Glutamatergic neuron (in vitro differentiated cells): ENCODE data around the gene MAPK8IP3. TPM values are rescaled to one million over a fixed set of nuclear protein-coding genes. Genes with fewer than 3 reads are reported as not detected.

Source experiments
- DNase-seq: peaks from one replicate; pipeline ENCODE4 v3.0.0; 2022
- H3K27ac Mint-ChIP-seq: one replicate; pipeline ENCODE4 v1.8.0; 2020; ENCODE audit warnings: mild to moderate bottlenecking, mixed read lengths, inconsistent platforms; ENCODE audit not compliant: unreplicated experiment
- H3K27me3 Mint-ChIP-seq: one replicate; pipeline ENCODE4 v1.8.0; 2020; ENCODE audit warnings: mild to moderate bottlenecking, moderate library complexity, mixed read lengths, inconsistent platforms; ENCODE audit not compliant: unreplicated experiment
- H3K36me3 Mint-ChIP-seq: one replicate; pipeline ENCODE4 v1.8.0; 2020; ENCODE audit warnings: mild to moderate bottlenecking, mixed read lengths, inconsistent platforms; ENCODE audit not compliant: unreplicated experiment
- H3K4me1 Mint-ChIP-seq: one replicate; pipeline ENCODE4 v1.8.0; 2020; ENCODE audit warnings: mild to moderate bottlenecking, low read depth, mixed read lengths, inconsistent platforms; ENCODE audit not compliant: unreplicated experiment
- H3K4me3 Mint-ChIP-seq: one replicate; pipeline ENCODE4 v1.8.0; 2020; ENCODE audit warnings: mild to moderate bottlenecking, mixed read lengths, inconsistent platforms; ENCODE audit not compliant: unreplicated experiment
- H3K9me3 Mint-ChIP-seq: one replicate; pipeline ENCODE4 v1.8.0; 2020; ENCODE audit warnings: mild to moderate bottlenecking, moderate library complexity, mixed read lengths, inconsistent platforms; ENCODE audit not compliant: unreplicated experiment
- total RNA-seq: library from RNA; stranded (reverse); fragmentation: NEBNext Ultra II Directional; extraction: Animal tissue kit (Norgen Biotek cat#: 25700); gene quantifications from one replicate; pipeline ENCODE4 v1.2.1, GENCODE V29; 2021; ENCODE audit not compliant: unreplicated experiment
- TF ChIP-seq, protein P1 (sequence below): fragments of 200-600 bp; sonication (generic); IDR thresholded peaks from one replicate; pipeline ENCODE4 v1.5.0; 2021; ENCODE audit not compliant: partially characterized antibody, unreplicated experiment

MAPK8IP3 gene
- total RNA-seq, 1 donor from 2014 or later: 281 TPM

DNA sequence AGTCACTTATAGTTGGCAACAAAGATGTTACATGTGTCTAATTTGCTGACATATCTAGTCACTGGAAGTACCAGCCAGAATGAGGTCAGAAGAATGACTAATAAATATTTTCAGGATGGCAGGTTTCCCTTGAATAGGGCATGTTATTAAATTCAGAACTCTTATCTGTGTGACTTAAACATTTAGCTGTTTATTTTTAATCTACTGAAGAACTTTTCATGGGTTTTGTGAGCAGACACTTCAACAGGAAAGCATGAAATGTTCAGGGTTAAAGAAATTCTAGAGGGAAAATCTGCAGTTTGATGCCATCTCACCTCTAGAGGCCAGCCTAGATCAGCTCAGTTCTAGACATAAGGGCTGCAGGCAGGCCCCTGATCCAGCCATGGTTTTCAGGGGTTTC, 14.7 kb upstream of the MAPK8IP3 start:
- H3K4me1 Mint-ChIP-seq: no peaks in the 10 kb centered on the region
- H3K4me3 Mint-ChIP-seq: no peak overlapping the region
- no peak overlapping the region for H3K27ac Mint-ChIP-seq
- TF ChIP-seq, protein P1, sequence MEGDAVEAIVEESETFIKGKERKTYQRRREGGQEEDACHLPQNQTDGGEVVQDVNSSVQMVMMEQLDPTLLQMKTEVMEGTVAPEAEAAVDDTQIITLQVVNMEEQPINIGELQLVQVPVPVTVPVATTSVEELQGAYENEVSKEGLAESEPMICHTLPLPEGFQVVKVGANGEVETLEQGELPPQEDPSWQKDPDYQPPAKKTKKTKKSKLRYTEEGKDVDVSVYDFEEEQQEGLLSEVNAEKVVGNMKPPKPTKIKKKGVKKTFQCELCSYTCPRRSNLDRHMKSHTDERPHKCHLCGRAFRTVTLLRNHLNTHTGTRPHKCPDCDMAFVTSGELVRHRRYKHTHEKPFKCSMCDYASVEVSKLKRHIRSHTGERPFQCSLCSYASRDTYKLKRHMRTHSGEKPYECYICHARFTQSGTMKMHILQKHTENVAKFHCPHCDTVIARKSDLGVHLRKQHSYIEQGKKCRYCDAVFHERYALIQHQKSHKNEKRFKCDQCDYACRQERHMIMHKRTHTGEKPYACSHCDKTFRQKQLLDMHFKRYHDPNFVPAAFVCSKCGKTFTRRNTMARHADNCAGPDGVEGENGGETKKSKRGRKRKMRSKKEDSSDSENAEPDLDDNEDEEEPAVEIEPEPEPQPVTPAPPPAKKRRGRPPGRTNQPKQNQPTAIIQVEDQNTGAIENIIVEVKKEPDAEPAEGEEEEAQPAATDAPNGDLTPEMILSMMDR: no peak
- no peaks in the 10 kb centered on the region for H3K27me3 Mint-ChIP-seq
- peaks cover 6% of the 10 kb centered on the region for H3K36me3 Mint-ChIP-seq
- H3K9me3 Mint-ChIP-seq: no peaks in the 10 kb centered on the region
- no peak for DNase-seq

DNA sequence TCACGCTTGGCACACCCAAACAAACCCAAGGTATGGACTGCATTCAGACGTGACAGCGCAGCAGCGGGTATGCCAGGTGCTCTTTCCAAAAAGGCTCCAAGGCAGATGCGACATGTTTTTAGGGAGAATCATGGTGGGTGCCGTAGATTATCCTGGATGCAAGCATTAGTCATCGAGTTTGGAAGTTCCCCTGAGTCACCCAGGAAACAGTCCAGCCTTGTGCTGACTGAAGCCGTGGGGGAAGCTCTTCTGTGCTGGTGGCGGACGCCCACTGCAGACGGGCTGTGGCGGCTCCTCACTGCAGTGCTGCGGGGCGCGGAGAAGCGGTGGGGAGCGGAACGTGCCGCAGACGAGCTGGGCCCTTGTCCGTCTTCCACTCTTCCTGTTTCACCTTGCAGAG, 14.0 kb upstream of the MAPK8IP3 start:
- Mint-ChIP-seq H3K9me3 (no peaks in the 10 kb centered on the region), H3K36me3 (peaks cover 6% of the 10 kb centered on the region), H3K27me3 (no peaks in the 10 kb centered on the region), H3K4me3 (no peak overlapping the region), H3K4me1 (no peaks in the 10 kb centered on the region), H3K27ac (no peak overlapping the region)
- DNase-seq: no peak
- TF ChIP-seq, protein P1: no peak

DNA sequence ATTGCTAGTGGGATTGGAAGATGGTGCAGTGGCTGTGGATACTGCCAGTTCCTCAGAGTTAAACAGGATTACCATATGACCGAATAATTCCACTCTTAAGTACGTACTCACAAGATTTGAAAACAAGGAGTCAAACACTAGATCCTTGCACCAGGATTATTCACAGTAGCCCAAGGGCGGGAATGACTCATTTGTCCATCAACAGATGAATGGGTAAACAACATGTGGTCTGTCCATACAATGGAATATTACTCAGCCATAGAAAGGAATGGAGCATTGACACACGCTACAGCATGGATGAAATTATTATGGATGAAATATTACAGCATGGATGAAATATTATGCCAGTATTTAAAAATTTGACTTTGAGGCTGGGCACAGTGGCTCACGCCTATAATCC, 9.1 kb upstream of the MAPK8IP3 start:
- Mint-ChIP-seq H3K4me1 (peaks cover 2% of the 10 kb centered on the region), H3K36me3 (peaks cover 10% of the 10 kb centered on the region), H3K9me3 (peaks cover 1% of the 10 kb centered on the region), H3K27ac (no peak overlapping the region), H3K27me3 (no peaks in the 10 kb centered on the region), H3K4me3 (no peak overlapping the region)
- DNase-seq: no peak
- TF ChIP-seq, protein P1: no peak

DNA sequence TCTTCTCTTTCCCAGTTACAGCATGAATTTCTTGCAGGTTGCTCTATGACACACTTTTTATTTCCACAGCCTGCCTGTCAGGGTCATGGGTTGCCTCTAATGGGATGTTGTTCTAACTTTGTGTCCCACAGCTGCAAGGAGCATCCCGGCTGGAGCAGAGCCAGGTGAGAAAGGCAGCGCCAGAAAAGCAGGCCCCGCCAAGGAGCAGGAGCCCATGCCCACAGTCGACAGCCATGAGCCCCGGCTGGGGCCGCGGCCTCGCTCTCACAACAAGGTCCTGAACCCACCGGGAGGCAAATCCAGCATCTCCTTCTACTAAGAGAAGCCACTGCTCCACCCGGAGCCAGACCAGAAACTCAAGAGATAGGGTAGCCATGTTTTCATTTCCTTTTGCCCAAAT, 7.3 kb upstream of the MAPK8IP3 start:
- Mint-ChIP-seq H3K4me3 (no peak overlapping the region), H3K9me3 (peaks cover 1% of the 10 kb centered on the region), H3K27ac (no peak overlapping the region), H3K36me3 (peaks cover 9% of the 10 kb centered on the region), H3K27me3 (no peaks in the 10 kb centered on the region), H3K4me1 (peaks cover 2% of the 10 kb centered on the region)
- TF ChIP-seq, protein P1: no peak
- DNase-seq: no peak

DNA sequence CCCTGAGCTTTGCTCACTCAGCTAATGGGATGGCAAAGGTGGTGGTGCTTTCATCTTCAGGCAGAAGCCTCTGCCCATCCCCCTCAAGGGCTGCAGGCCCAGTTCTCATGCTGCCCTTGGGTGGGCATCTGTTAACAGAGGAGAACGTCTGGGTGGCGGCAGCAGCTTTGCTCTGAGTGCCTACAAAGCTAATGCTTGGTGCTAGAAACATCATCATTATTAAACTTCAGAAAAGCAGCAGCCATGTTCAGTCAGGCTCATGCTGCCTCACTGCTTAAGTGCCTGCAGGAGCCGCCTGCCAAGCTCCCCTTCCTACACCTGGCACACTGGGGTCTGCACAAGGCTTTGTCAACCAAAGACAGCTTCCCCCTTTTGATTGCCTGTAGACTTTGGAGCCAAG, 5.7 kb upstream of the MAPK8IP3 start:
- H3K4me1 Mint-ChIP-seq: peaks cover 4% of the 10 kb centered on the region
- H3K9me3 Mint-ChIP-seq: peaks cover 7% of the 10 kb centered on the region
- H3K36me3 Mint-ChIP-seq: peaks cover 4% of the 10 kb centered on the region
- H3K27ac Mint-ChIP-seq: no peak overlapping the region
- DNase-seq: no peak
- TF ChIP-seq, protein P1: no peak
- H3K4me3 Mint-ChIP-seq: no peak overlapping the region
- peaks cover under 1% of the 10 kb centered on the region for H3K27me3 Mint-ChIP-seq
